Neural cell (in vitro differentiated cells): ENCODE data around the gene FSTL1. TPM values are rescaled to one million over a fixed set of nuclear protein-coding genes. Genes with fewer than 3 reads are reported as not detected.

Experiments
- H2AFZ ChIP-seq: fragments of 200-600, 300-800 bp; sonication (generic), shearing (Covaris generic); 2 replicates; pipeline ENCODE4 v1.6.0; 2014; ENCODE audit warnings: low read depth, mild to moderate bottlenecking, antibody characterized with exemption, low read length, moderate library complexity
- H3F3A ChIP-seq: fragments of 200-600 bp; shearing (Covaris generic); 2 replicates; pipeline ENCODE4 v1.6.1; 2016; ENCODE audit warnings: mild to moderate bottlenecking, moderate library complexity, mixed read lengths, antibody characterized with exemption, low read length; ENCODE audit not compliant: insufficient read depth, poor library complexity, severe bottlenecking
- H3K27ac ChIP-seq: fragments of 200-600, 300-800 bp; sonication (generic), shearing (Covaris generic); 2 replicates; pipeline ENCODE4 v1.5.1; 2014; ENCODE audit warnings: mild to moderate bottlenecking, low read length, moderate library complexity
- H3K27me3 ChIP-seq: fragments of 300-800, 200-600 bp; sonication (generic), shearing (Covaris generic); 2 replicates; pipeline ENCODE4 v1.6.0; 2014; ENCODE audit warnings: mild to moderate bottlenecking, low read depth, low read length, moderate library complexity; ENCODE audit not compliant: insufficient read depth
- H3K36me3 ChIP-seq: fragments of 300-800, 200-600 bp; sonication (generic), shearing (Covaris generic); 2 replicates; pipeline ENCODE4 v1.5.1; 2014; ENCODE audit warnings: mild to moderate bottlenecking, antibody characterized with exemption, low read length, moderate library complexity; ENCODE audit not compliant: insufficient read depth
- H3K4me2 ChIP-seq: fragments of 300-800, 200-600 bp; sonication (generic), shearing (Covaris generic); 2 replicates; pipeline ENCODE4 v1.6.0; 2014; ENCODE audit warnings: mild to moderate bottlenecking, low read length
- H3K4me3 ChIP-seq: fragments of 300-800, 200-600 bp; sonication (generic), shearing (Covaris generic); 2 replicates; pipeline ENCODE4 v1.5.1; 2014; ENCODE audit warnings: mild to moderate bottlenecking, low read length, moderate library complexity
- H3K79me2 ChIP-seq: fragments of 200-600 bp; shearing (Covaris generic); replicated peaks from 2 replicates; pipeline ENCODE4 v1.6.0; 2014; ENCODE audit warnings: mild to moderate bottlenecking, low read length, moderate library complexity; ENCODE audit not compliant: insufficient read depth
- H3K9ac ChIP-seq: fragments of 300-800, 200-600 bp; sonication (generic), shearing (Covaris generic); 2 replicates; pipeline ENCODE4 v1.6.1; 2016; ENCODE audit warnings: mild to moderate bottlenecking, low read length, mixed read lengths
- H3K9me2 ChIP-seq: fragments of 200-600 bp; shearing (Covaris generic); 2 replicates; pipeline ENCODE4 v1.6.1; 2016; ENCODE audit warnings: mild to moderate bottlenecking, low read length, mixed read lengths; ENCODE audit not compliant: insufficient read depth
- H3K9me3 ChIP-seq: fragments of 200-600, 300-800 bp; sonication (generic), shearing (Covaris generic); 2 replicates; pipeline ENCODE4 v1.6.1; 2016; ENCODE audit warnings: mild to moderate bottlenecking, mixed run types, low read length, moderate library complexity, mixed read lengths
- H4K20me1 ChIP-seq: fragments of 200-600 bp; shearing (Covaris generic); 2 replicates; pipeline ENCODE4 v1.6.1; 2016; ENCODE audit warnings: mild to moderate bottlenecking, mixed run types; ENCODE audit not compliant: insufficient read depth
- EP300 ChIP-seq: fragments of 450-650 bp; conservative IDR thresholded peaks from 2 replicates; pipeline ENCODE4 v1.6.1; 2014; ENCODE audit warnings: antibody characterized with exemption, mild to moderate bottlenecking, moderate library complexity; ENCODE audit not compliant: poor library complexity, severe bottlenecking
- EZH2 ChIP-seq: fragments of 200-600, 300-800 bp; shearing (Covaris generic), sonication (generic); IDR thresholded peaks from 2 replicates; pipeline ENCODE4 v1.6.1; 2014; ENCODE audit warnings: antibody characterized with exemption, low read length, borderline replicate concordance, mild to moderate bottlenecking; ENCODE audit not compliant: insufficient read depth, poor library complexity, severe bottlenecking
- MXI1 ChIP-seq: fragments of 450-650 bp; conservative IDR thresholded peaks from 2 replicates; pipeline ENCODE4 v1.6.1; 2014; ENCODE audit warnings: antibody characterized with exemption, mild to moderate bottlenecking; ENCODE audit not compliant: poor library complexity, severe bottlenecking
- POLR2AphosphoS5 ChIP-seq: IDR thresholded peaks from 2 replicates; pipeline ENCODE4 v1.6.1; 2012
- RAD21 ChIP-seq: fragments of 450-650 bp; conservative IDR thresholded peaks from 2 replicates; pipeline ENCODE4 v1.6.1; 2014; ENCODE audit warnings: antibody characterized with exemption, mild to moderate bottlenecking, moderate library complexity
- SMC3 ChIP-seq: fragments of 450-650 bp; conservative IDR thresholded peaks from 2 replicates; pipeline ENCODE4 v1.6.1; 2014; ENCODE audit warnings: antibody characterized with exemption, mild to moderate bottlenecking, moderate library complexity; ENCODE audit not compliant: poor library complexity
- TAF1 ChIP-seq: IDR thresholded peaks from 2 replicates; pipeline ENCODE4 v1.6.1; 2012; ENCODE audit warnings: low read depth
- polyA plus RNA-seq: library from polyadenylated mRNA; depleted of rRNA; stranded (reverse); fragments of >200 nt; gene quantifications from 2 replicates; pipeline ENCODE4 v1.2.3, GENCODE V29; 2014
- TF ChIP-seq, protein P1 (sequence below): fragments of 450-650 bp; IDR thresholded peaks from 2 replicates; pipeline ENCODE4 v1.5.1; 2014; ENCODE audit warnings: antibody characterized with exemption, mild to moderate bottlenecking, moderate library complexity; ENCODE audit not compliant: poor library complexity, severe bottlenecking
- TF ChIP-seq, protein P2 (sequence below): IDR thresholded peaks from 2 replicates; pipeline ENCODE4 v1.6.1; 2012; ENCODE audit warnings: borderline replicate concordance

FSTL1 gene
- polyA plus RNA-seq, 1 donor from 2014 or later = 12.3 TPM

DNA sequence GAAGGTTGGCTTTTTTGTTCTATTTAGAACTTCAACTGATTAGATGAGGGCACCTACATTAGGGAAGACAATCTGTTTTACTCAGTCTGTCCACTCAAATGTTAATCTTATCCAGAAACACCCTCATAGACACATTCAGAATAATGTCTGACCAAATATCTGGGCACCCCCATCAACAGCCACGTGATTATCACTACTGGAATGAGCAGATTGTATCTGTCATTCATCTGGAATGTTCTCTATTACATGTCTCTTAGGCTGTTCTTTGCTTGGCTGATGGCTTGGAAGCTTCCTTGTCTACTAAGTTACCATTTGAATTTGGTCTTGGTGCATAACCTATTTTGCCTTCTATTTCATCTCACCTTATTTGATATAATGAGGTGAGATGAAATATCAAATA, 86.0 kb downstream of the FSTL1 start:
- Histone ChIP-seq H3K9me2 (no peaks in the 10 kb centered on the region), H3K36me3 (no peaks in the 10 kb centered on the region), H3K4me2 (no peak overlapping the region), H2AFZ (no peak overlapping the region), H3K9ac (no peak overlapping the region), H4K20me1 (no peaks in the 10 kb centered on the region), H3K4me3 (no peak overlapping the region), H3K79me2 (no peaks in the 10 kb centered on the region), H3F3A (no peaks in the 10 kb centered on the region), H3K27ac (no peak overlapping the region), H3K27me3 (no peaks in the 10 kb centered on the region), H3K9me3 (no peaks in the 10 kb centered on the region)
- TF ChIP-seq RAD21 (no peak), TAF1 (no peak), SMC3 (no peak), EZH2 (no peak), POLR2AphosphoS5 (no peak), EP300 (no peak), MXI1 (no peak)
- TF ChIP-seq, protein P1, sequence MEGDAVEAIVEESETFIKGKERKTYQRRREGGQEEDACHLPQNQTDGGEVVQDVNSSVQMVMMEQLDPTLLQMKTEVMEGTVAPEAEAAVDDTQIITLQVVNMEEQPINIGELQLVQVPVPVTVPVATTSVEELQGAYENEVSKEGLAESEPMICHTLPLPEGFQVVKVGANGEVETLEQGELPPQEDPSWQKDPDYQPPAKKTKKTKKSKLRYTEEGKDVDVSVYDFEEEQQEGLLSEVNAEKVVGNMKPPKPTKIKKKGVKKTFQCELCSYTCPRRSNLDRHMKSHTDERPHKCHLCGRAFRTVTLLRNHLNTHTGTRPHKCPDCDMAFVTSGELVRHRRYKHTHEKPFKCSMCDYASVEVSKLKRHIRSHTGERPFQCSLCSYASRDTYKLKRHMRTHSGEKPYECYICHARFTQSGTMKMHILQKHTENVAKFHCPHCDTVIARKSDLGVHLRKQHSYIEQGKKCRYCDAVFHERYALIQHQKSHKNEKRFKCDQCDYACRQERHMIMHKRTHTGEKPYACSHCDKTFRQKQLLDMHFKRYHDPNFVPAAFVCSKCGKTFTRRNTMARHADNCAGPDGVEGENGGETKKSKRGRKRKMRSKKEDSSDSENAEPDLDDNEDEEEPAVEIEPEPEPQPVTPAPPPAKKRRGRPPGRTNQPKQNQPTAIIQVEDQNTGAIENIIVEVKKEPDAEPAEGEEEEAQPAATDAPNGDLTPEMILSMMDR = no peak
- TF ChIP-seq, protein P2, sequence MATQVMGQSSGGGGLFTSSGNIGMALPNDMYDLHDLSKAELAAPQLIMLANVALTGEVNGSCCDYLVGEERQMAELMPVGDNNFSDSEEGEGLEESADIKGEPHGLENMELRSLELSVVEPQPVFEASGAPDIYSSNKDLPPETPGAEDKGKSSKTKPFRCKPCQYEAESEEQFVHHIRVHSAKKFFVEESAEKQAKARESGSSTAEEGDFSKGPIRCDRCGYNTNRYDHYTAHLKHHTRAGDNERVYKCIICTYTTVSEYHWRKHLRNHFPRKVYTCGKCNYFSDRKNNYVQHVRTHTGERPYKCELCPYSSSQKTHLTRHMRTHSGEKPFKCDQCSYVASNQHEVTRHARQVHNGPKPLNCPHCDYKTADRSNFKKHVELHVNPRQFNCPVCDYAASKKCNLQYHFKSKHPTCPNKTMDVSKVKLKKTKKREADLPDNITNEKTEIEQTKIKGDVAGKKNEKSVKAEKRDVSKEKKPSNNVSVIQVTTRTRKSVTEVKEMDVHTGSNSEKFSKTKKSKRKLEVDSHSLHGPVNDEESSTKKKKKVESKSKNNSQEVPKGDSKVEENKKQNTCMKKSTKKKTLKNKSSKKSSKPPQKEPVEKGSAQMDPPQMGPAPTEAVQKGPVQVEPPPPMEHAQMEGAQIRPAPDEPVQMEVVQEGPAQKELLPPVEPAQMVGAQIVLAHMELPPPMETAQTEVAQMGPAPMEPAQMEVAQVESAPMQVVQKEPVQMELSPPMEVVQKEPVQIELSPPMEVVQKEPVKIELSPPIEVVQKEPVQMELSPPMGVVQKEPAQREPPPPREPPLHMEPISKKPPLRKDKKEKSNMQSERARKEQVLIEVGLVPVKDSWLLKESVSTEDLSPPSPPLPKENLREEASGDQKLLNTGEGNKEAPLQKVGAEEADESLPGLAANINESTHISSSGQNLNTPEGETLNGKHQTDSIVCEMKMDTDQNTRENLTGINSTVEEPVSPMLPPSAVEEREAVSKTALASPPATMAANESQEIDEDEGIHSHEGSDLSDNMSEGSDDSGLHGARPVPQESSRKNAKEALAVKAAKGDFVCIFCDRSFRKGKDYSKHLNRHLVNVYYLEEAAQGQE = no peak

DNA sequence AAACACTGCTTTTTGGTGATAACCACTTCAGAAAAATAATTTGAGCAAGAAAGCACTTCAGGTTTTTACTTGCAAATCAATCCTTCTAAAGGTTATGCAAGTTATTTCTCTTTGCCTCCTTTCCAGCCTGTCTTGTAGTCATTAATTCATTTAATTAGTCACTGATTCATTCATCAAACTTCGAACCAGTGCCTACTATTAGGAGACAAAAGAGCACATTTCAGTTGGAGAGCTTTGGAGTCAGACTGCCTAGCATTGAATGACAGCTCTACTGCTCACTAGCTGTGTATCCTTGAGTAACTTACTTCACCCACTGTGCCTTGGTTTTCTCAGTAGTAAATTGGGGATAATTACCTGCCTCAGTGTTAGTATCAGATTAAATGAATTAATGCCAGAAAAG, 86.7 kb downstream of the FSTL1 start:
- H3K36me3 ChIP-seq = no peaks in the 10 kb centered on the region
- no peak overlapping the region for H3K4me3 ChIP-seq
- H3K9me2 ChIP-seq = no peaks in the 10 kb centered on the region
- H3K9me3 ChIP-seq = no peaks in the 10 kb centered on the region
- TF ChIP-seq, protein P2 = no peak
- TF ChIP-seq POLR2AphosphoS5 = no peak
- TF ChIP-seq, protein P1 = no peak
- no peaks in the 10 kb centered on the region for H3K79me2 ChIP-seq
- no peak overlapping the region for H3K9ac ChIP-seq
- H4K20me1 ChIP-seq = no peaks in the 10 kb centered on the region
- no peaks in the 10 kb centered on the region for H3F3A ChIP-seq
- H3K27ac ChIP-seq = no peak overlapping the region
- no peaks in the 10 kb centered on the region for H3K27me3 ChIP-seq
- H2AFZ ChIP-seq = no peak overlapping the region
- no peak overlapping the region for H3K4me2 ChIP-seq
